Measurements from ENCODE around the gene APOBEC3G.

DNA sequence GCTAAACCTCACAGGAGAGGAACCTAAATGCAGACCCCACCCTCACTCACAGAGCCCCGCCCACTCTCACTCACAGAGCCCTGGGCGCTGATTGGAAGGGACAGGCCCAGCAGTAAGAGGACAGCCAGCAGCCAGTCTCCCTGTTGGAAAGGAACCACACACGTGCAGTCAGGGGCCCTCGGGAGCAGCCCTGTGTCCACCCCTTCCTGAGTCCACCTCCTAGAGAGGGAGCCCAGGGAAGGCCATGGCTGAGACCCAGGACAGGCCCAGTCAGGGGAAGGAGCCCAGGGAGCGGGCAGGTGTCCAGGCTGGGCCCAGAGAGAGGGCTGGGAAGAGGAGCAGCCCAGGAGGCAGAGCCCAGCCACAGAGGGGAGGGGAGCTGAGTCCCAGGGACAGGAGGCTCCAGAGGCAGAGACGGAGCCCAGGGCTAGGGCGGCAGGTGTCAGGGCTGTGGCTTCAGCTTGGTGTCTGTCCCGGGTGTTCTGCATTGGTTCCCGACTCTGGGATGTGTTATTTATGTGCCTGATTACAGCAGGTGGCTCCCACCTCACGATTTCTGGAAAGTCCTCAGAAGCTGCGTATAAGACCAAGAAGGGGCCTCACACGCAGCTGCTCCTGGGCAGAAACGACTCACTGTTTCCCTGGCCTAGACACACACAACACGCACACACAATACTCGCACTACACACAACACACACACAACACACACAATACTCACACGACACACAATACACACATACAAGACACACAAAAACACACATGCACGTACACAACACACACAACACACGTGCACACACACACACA lies 11.0 kb downstream of the APOBEC3G start:
- TF ChIP-seq, protein P1, sequence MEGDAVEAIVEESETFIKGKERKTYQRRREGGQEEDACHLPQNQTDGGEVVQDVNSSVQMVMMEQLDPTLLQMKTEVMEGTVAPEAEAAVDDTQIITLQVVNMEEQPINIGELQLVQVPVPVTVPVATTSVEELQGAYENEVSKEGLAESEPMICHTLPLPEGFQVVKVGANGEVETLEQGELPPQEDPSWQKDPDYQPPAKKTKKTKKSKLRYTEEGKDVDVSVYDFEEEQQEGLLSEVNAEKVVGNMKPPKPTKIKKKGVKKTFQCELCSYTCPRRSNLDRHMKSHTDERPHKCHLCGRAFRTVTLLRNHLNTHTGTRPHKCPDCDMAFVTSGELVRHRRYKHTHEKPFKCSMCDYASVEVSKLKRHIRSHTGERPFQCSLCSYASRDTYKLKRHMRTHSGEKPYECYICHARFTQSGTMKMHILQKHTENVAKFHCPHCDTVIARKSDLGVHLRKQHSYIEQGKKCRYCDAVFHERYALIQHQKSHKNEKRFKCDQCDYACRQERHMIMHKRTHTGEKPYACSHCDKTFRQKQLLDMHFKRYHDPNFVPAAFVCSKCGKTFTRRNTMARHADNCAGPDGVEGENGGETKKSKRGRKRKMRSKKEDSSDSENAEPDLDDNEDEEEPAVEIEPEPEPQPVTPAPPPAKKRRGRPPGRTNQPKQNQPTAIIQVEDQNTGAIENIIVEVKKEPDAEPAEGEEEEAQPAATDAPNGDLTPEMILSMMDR (IDR thresholded peaks at IDR 0.05) = no peak
- no peak for TF ChIP-seq POLR2A (IDR thresholded peaks at IDR 0.05)

Measured in adrenal gland (tissue), 5 donors.